Upper lobe of left lung (tissue), 6 donors: ENCODE measurements around the gene SPDEF. TPM values are rescaled to one million over a fixed set of nuclear protein-coding genes. Genes with fewer than 3 reads are reported as not detected.
A peak's percentile ranks its signal among the peaks of the same experiment; 100 is the strongest.

Source experiments
- ATAC-seq, 2 donors: fragments of 200-7000 bp; cut with Tn5 transposase; one replicate each; pipeline ENCODE4 v1.9.1; 2022; ENCODE audit warnings: mild to moderate bottlenecking in 2 of 2, moderate library complexity in 2 of 2; ENCODE audit not compliant: low FRiP score in 2 of 2
- DNase-seq, 2 donors: peaks; one replicate each; pipeline ENCODE4 v3.0.0-alpha.2; 2019 to 2020
- H3K27ac ChIP-seq, 4 donors: fragments of 200-600 bp; sonication (generic); one replicate each; pipeline ENCODE4 v1.5.1; 2016 to 2019
- H3K27me3 ChIP-seq, 4 donors: fragments of 200-600 bp; sonication (generic); one replicate each; pipeline ENCODE4 v1.5.1; 2017 to 2019
- H3K36me3 ChIP-seq, 4 donors: fragments of 200-600 bp; sonication (generic); one replicate each; pipeline ENCODE4 v1.5.1; 2016 to 2019
- H3K4me1 ChIP-seq, 4 donors: fragments of 200-600 bp; sonication (generic); one replicate each; pipeline ENCODE4 v1.5.1; 2018 to 2019
- H3K4me3 ChIP-seq, 4 donors: fragments of 200-600 bp; sonication (generic); one replicate each; pipeline ENCODE4 v1.5.1; 2017 to 2019; ENCODE audit warnings: mild to moderate bottlenecking in 2 of 4, moderate library complexity in 1 of 4
- H3K9me3 ChIP-seq, 4 donors: fragments of 200-600 bp; sonication (generic); one replicate each; pipeline ENCODE4 v1.5.1; 2018 to 2019
- CTCF ChIP-seq, 6 experiments: fragments of 450-650 bp in 4 of 6; fragments of 200-600 bp in 2 of 6; sonication (generic) in 2 of 6; IDR thresholded peaks; one replicate each; pipeline ENCODE4 v1.5.1; 2016 to 2019; ENCODE audit warnings: antibody characterized with exemption in 6 of 6
- EP300 ChIP-seq, 4 donors: sonication (generic); formaldehyde crosslinking; IDR thresholded peaks; one replicate each; pipeline ENCODE4 v1.5.1; 2017; ENCODE audit warnings: antibody characterized with exemption in 4 of 4, control low read depth in 2 of 4
- POLR2A ChIP-seq, 4 donors: fragments of 450-650 bp; IDR thresholded peaks; one replicate each; pipeline ENCODE4 v1.5.1; 2016 to 2017; ENCODE audit warnings: antibody characterized with exemption in 4 of 4, mild to moderate bottlenecking in 2 of 4
- POLR2AphosphoS5 ChIP-seq, 2 donors: sonication (generic); formaldehyde crosslinking; IDR thresholded peaks; one replicate each; pipeline ENCODE4 v1.5.1; 2017; ENCODE audit warnings: antibody characterized with exemption in 2 of 2
- WGBS, 2 donors: methylation state at CpG; one replicate each; pipeline ENCODE4 v1.1.5; 2017 to 2018; 5-methylcytosine and 5-hydroxymethylcytosine counted together
- total RNA-seq, 6 donors: library from RNA; depleted of rRNA in 4 of 6; stranded (reverse); fragments of >200 nt in 4 of 6; gene quantifications; one replicate each; pipeline versions ENCODE4 v1.1.0 to v1.2.1, GENCODE V29; 2016 to 2021
- donor health status: DM: no; HTN: no; CAD: no; lungs with moderate emphysema.
- donor health status: DM: no; HTN: yes; CAD: no; lungs with severe emphysema.

Gene SPDEF
- total RNA-seq, 6 donors from 2014 or later, result 0.61 to 5.2 (median 3.8) TPM

- Histone ChIP-seq H3K27me3 (no peaks in the 10 kb centered on the region), H3K27ac (no peak overlapping the region), H3K9me3 (peaks cover 0 to 3% (median 0%) of the 10 kb centered on the region in 4 donors), H3K36me3 (no peaks in the 10 kb centered on the region), H3K4me3 (no peak overlapping the region), H3K4me1 (peaks cover 0 to 6% (median 0%) of the 10 kb centered on the region in 4 donors)
- 87 to 89% methylated on average over 8 to 10 of the region's 10 CpGs for WGBS, 2 donors
- ATAC-seq (no peak), DNase-seq (no peak)
- TF ChIP-seq CTCF (IDR thresholded peaks at IDR 0.05) (no peak), EP300 (IDR thresholded peaks at IDR 0.05) (no peak), POLR2A (IDR thresholded peaks at IDR 0.05) (no peak), POLR2AphosphoS5 (IDR thresholded peaks at IDR 0.05) (no peak)
Observed at GRCh38 chr6:34562350-34562749, 6.2 kb upstream of the SPDEF start.

- Histone ChIP-seq H3K4me1 (peaks cover 0 to 6% (median 2%) of the 10 kb centered on the region in 4 donors), H3K9me3 (peaks cover 0 to 3% (median 0%) of the 10 kb centered on the region in 4 donors), H3K27ac (no peak overlapping the region), H3K4me3 (no peak overlapping the region), H3K36me3 (no peaks in the 10 kb centered on the region), H3K27me3 (no peaks in the 10 kb centered on the region)
- no peak for TF ChIP-seq EP300 (IDR thresholded peaks at IDR 0.05)
- no peak for TF ChIP-seq CTCF (IDR thresholded peaks at IDR 0.05)
- TF ChIP-seq POLR2AphosphoS5 (IDR thresholded peaks at IDR 0.05), result no peak
- TF ChIP-seq POLR2A (IDR thresholded peaks at IDR 0.05), result no peak
- no peak for ATAC-seq
- no peak for DNase-seq
- WGBS, 2 donors, result 75 to 94% methylated on average over 1 to 2 of the region's 2 CpGs
Observed at GRCh38 chr6:34561227-34561530, 5.0 kb upstream of the SPDEF start.

GRCh38 chr6:34560366-34561226 lies 4.5 kb upstream of the SPDEF start:
- H3K4me1 ChIP-seq, result peaks cover 0 to 9% (median 4%) of the 10 kb centered on the region in 4 donors
- H3K27me3 ChIP-seq, result no peaks in the 10 kb centered on the region
- no peak for TF ChIP-seq POLR2AphosphoS5 (IDR thresholded peaks at IDR 0.05)
- no peak for TF ChIP-seq CTCF (IDR thresholded peaks at IDR 0.05)
- no peak for TF ChIP-seq EP300 (IDR thresholded peaks at IDR 0.05)
- no peak for TF ChIP-seq POLR2A (IDR thresholded peaks at IDR 0.05)
- WGBS, 2 donors, result 52 to 79% methylated on average over 19 to 20 of the region's 20 CpGs
- no peak overlapping the region for H3K4me3 ChIP-seq
- H3K36me3 ChIP-seq, result no peaks in the 10 kb centered on the region
- peak in 1 of 2 donors; percentile 72 for DNase-seq
- no peak overlapping the region for H3K27ac ChIP-seq
- ATAC-seq, result no peak
- H3K9me3 ChIP-seq, result peaks cover 0 to 3% (median 0%) of the 10 kb centered on the region in 4 donors

GRCh38 chr6:34559651-34560365 lies 3.7 kb upstream of the SPDEF start:
- H3K27me3 ChIP-seq, result no peaks in the 10 kb centered on the region
- H3K27ac ChIP-seq, result no peak overlapping the region
- DNase-seq (no peak), ATAC-seq (no peak)
- H3K4me3 ChIP-seq, result no peak overlapping the region
- H3K36me3 ChIP-seq, result no peaks in the 10 kb centered on the region
- 77 to 79% methylated on average over 10 of the region's 10 CpGs for WGBS, 2 donors
- H3K4me1 ChIP-seq, result peaks cover 0 to 15% (median 4%) of the 10 kb centered on the region in 4 donors
- H3K9me3 ChIP-seq, result peaks cover 0 to 3% (median 0%) of the 10 kb centered on the region in 4 donors
- TF ChIP-seq POLR2AphosphoS5 (IDR thresholded peaks at IDR 0.05) (no peak), CTCF (IDR thresholded peaks at IDR 0.05) (no peak), EP300 (IDR thresholded peaks at IDR 0.05) (no peak)
